Ureter (tissue), 1 donor: ENCODE measurements around the gene IRF2BP2. TPM values are rescaled to one million over a fixed set of nuclear protein-coding genes. Genes with fewer than 3 reads are reported as not detected.
A peak's percentile ranks its signal among the peaks of the same experiment; 100 is the strongest.
"Not testable (repeated sequence)": the region's sequence is repeated elsewhere in the genome, so short reads cannot be mapped to it uniquely, and the experiment has no call there.

Experiments used
- DNase-seq: peaks from one replicate; pipeline ENCODE4 v3.0.0-alpha.2; 2020; ENCODE audit warnings: low spot score
- total RNA-seq: library from RNA; stranded (reverse); gene quantifications from one replicate; pipeline ENCODE4 v1.2.4, GENCODE V29; 2023
- donor health status: DM: yes; HTN: yes; CAD: no.

Gene IRF2BP2
- total RNA-seq = 118 TPM

DNA sequence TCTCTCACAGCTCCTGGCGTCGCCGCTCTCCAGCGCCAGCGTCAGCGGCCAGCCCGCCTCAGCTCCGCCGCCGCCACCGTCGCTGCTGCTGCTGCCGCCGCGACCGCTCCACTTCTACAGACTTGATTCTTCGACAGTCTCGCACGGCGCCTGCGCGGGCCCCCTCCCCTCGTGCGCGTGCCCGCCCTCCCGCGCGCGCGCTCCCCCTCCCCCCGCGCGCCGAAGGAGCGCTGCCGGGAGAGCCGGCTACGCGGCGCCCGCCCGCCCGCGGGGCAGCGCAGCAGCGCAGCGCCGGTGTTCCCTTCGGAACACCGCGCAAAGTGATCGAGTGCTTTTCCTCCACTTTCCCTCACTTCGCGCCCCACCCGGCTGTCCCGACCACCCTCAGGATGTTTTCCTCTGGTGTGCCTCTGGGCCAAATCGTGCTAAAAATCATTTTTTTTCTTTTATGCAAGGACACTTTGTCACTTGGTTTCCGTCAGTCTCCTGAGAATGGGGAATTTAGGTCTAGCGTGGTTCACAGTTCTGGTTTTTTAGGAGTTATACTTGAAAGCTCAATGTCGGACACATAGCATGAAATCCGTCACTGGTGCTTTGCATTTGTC is at the start of gene IRF2BP2:
Gene IRF2BP2, minus strand, starts transcription at position 118 of the 605 bp plus-strand sequence. CDS start 684 bp downstream, outside the sequence.
- peak; percentile 83 for DNase-seq

DNA sequence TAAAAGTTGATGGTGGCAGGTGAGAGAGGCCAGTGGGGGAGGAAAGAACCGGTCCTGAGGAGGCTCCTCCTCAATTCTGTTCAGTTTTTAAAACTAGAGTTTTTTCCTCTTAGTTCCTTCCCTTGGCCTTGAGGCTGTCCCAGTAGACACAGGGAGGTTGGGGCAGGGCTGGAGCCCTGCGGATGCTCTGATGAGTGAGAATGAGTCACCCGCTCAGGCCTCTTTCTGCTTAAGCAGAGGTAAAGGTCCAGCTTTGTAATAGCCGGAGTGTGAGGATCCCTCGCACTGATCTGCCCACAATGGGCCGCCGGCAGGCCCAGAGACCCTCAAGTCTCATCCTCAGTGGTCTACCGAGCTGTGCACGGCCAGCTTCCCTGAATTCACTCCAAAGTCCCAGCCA is 49.6 kb upstream of the IRF2BP2 start:
- DNase-seq = no peak

DNA sequence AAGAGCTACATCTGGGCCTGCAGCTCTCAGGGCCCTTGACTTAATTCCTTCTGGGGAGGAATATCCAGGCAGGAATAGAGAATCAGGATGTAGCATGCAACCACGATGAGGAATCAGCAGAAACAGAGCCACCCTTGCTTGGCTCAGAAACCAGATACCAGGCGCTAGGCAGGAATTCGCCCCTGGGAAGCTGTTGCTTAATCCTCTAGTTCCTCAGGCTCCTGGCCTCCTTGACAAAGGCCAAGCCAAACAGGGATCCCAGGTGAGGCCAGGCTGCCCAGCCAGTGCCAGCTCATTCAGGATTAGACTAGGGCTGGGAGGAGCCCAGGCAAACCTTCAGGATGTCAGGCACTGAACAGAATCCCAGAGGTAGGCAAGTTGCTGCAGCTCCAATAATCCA is 48.2 kb upstream of the IRF2BP2 start:
- no peak for DNase-seq

GRCh38 chr1:234656944-234657654 is 47.1 kb upstream of the IRF2BP2 start:
- no peak for DNase-seq

- no peak for DNase-seq
Observed at GRCh38 chr1:234656070-234656895, 46.3 kb upstream of the IRF2BP2 start.

DNA sequence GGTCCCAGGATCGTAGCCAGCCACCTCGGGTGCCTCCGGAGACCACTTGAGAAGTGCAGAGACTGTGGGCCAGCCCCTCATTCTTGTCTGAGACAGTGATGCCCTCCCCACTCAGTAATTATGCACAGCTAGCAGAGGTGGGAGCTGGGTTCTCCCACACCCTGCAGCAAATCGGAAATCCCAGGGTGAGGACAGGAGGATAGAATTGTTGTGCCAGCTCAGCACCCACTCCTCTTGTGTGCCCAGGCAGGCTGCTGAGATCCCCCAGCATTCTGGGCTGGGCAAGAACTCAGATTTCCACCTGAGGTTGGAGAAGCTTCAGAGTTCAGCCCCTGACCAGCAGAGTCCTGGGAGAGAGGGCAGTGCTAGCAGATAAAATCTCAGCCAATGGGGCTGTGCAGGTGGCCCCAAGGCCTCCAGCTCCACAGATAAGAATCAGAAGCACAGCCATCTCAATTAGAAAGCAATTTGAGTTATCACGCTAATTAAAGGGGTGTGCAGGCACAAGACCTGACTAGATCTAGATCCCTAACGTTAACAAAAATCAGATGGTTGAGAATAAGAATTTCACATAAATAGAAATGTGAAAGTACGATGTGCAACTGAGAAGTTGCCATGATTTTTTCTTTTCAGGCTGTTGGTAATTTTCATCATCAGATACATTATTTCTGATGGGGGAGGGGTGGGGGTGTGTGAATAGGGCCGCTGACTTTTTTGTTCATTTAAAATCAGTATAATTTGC is 45.5 kb upstream of the IRF2BP2 start:
- no peak for DNase-seq

GRCh38 chr1:234654002-234654733 is 44.2 kb upstream of the IRF2BP2 start:
- no peak for DNase-seq

GRCh38 chr1:234649432-234650081 is 39.6 kb upstream of the IRF2BP2 start:
- DNase-seq = no peak

- no peak for DNase-seq
Observed at GRCh38 chr1:234647758-234648157, 37.8 kb upstream of the IRF2BP2 start.

GRCh38 chr1:234647245-234647644 is 37.3 kb upstream of the IRF2BP2 start:
- DNase-seq = no peak

DNA sequence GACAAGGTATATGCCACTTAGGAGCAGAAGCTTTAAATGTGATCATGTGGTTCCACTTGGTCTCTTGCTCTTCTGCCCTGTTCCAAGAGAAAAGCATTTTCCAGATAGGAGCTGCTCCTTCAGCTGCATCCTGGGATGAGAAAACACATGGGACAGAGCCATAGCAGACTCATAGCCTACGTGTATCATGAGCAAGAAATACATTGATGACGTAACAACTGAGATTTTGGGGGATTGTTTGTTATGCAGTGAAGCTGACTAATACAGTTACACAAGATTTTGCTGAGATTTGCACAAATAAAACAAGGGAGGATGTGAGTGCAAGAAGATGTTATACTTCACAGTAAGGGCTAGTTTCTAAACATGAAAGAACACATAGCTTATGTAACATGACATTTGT is 36.0 kb upstream of the IRF2BP2 start:
- DNase-seq = no peak

GRCh38 chr1:234645474-234645953 is 35.5 kb upstream of the IRF2BP2 start:
- no peak for DNase-seq

GRCh38 chr1:234644928-234645327 is 35.0 kb upstream of the IRF2BP2 start:
- no peak for DNase-seq

DNA sequence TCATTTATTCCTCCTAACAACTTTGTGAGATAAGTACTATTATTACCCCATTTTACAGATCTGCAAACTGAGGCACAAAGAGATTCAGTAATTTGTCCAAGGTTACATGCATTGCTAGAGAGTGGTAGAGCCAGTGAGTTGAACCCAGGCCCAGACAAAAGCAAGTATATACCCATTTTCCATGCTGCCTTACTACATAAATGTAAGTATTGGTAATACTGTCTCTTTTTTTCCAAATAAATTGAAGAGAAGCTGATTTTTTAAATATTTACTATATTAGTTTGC is 33.8 kb upstream of the IRF2BP2 start:
- no peak for DNase-seq

- no peak for DNase-seq
Observed at GRCh38 chr1:234643111-234643849, 33.3 kb upstream of the IRF2BP2 start.

DNA sequence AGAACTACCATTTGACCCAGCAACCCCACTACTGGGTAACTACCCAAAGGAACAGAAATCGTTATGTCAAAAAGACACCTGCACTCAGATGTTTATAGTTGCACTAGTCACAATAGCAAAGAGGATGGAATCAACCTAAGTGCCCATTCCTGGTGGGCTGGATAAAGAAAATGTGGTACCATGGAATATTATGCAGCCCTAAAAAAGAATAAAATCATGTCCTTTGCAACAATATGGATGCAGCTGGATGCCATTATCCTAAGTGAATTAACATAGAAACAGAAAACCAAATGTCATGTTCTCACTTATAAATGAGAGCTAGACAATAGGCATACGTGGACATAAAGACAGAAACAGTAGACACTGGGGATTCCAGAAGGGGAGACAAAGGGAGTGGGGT is 32.5 kb upstream of the IRF2BP2 start:
- no peak for DNase-seq

- DNase-seq = no peak
Observed at GRCh38 chr1:234639961-234640360, 30.0 kb upstream of the IRF2BP2 start.

DNA sequence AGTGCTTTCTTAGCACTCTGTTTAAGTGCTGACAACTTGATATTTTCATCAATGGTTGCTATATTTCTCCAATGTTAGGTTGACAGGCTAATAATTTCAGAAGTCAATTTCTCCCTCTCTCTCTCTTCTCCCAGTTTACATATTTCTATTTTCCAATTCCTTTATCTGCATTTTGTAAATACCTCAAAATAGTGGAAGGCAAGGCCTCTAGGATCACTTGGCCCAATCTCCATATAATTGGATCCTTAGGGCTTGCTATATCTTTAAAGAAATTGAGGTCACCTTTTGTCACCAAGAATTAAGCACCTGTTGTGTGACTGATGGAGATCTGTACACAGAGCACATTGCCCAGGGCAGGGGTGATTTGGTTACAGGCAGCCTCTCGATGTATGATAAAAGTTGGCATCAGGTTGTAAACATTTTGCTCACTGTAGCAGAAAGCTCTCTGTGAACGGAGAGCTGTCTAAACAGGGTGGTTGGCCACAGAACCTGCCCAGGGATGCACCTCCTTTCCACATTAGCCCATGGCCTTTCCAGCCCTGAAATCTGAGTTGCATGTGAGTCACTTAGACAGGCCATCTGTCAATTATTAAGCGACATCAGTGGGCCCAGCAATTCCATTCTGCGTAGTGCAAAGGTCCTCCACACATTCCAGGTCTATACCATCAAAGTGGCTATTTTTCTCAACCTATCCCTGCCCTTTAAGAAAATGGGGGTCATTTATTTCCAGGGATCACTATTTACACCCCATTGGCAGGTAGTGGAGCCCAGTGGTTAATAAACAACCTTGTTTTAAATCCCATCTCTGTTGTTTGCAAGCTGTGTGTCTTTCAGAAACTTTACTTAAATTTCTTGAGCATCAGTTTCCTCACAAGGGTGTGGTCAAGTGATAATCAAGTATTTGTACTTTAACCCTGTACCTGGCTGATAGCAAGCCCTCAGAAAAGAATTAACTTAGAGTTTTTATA is 29.1 kb upstream of the IRF2BP2 start:
- no peak for DNase-seq

DNA sequence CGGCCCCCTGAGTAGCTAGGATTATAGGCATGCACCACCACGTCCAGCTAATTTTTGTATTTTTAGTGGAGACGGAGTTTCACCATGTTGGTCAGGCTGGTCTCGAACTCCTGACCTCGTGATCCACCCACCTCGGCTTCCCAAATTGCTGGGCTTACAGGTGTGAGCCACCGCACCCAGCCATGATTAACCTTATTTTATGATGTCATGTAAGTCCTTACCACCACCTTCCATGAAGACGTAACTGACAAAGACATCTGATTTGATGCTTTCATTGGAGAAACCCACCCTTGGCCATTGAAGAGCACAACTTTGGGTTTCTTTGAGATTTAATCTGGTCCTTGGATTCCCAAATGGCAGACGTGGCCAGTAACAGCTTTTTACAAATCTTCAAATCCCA is 24.9 kb upstream of the IRF2BP2 start:
- not testable (repeated sequence) for DNase-seq
